NCI-H2227 (cell line): Measurements from ENCODE around the gene SYNE2.

ENCODE experiments used
- DNase-seq: peaks from one replicate; lab custom pipeline; 2025; ENCODE audit not compliant: unreplicated experiment; lab: John Stamatoyannopoulos, UW

SYNE2 gene

DNA sequence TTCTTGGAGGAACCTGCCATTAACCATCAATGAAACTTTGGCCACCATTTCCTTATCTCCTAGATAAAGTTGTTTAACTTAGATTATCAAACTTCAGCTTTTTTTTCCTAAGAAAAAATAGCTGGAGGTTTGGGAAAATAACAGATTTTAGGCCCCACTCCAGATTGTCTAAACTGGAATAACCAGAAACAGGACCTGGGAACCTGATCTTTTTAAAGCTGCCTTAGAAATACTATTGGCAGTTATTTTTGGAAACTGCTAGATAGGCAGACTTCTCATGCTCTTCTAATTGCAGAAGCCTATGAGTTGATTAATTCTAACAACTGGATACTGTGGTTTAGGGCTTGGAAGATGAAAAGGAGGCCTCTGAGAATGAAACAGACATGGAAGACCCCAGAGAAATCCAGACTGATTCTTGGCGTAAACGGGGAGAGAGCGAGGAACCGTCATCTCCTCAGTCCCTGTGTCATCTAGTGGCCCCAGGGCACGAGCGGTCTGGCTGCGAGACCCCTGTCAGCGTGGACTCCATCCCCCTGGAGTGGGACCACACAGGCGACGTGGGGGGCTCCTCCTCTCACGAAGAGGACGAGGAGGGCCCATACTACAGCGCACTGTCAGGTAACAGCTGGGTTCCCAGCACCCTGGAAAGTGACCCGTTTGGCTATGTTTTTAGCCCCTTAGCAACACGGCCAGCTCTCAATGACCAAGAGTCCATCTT lies 361.2 kb downstream of the SYNE2 start:
- DNase-seq, result no peak

DNA sequence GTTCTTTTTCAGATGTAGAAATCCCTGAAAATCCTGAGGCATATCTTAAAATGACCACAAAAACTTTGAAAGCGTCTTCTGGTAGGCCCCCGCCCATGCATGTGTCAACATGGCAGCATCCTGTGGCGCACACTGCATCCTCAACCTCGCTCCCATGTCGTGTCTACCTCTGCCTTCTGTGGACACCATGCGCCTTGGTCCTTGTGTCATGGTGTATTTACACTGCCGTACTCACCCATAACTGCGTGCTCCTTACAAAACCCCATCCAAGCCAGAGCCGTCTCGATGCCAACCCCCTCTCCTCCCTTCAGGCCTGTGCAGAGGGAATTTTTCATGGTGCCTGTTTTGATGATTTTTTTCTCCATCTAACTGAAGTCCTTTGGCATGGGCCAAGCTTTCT lies 362.5 kb downstream of the SYNE2 start:
- DNase-seq, result no peak

DNA sequence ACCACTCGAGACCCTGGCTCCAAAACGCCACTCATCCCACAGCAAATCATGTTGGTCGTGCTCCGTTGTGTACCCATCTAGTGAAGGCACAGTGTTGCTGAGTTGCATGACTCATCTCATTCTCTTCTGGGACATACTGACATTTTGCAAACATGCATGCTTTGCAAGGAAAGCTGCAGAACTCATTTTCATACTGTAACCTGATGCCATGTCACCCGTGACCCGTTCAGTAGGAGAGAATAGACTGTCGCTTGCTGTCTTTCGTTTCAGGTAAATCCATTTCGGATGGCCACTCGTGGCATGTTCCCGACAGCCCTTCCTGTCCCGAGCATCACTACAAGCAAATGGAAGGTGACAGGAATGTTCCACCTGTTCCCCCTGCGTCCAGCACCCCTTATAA lies 363.2 kb downstream of the SYNE2 start:
- no peak for DNase-seq

DNA sequence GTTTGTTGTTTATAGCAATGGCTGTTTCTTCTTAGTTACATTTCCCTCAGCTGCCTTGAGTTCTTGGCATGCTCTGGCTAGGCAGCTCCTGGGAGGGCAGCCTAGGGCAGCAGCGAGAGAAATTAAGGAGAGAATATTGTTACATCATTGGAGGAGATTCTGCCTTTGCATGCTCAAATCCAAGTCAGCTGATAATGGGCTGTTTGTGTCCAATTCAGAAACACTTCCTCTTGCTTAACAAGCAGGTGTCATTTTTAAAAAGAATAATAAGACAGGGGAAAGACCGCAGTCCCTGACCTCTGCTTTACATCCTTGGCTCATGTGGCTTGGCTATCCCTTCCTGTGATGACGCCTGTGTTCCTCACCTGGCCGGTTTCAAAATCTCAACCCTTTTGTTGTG lies 364.5 kb downstream of the SYNE2 start:
- DNase-seq, result no peak

DNA sequence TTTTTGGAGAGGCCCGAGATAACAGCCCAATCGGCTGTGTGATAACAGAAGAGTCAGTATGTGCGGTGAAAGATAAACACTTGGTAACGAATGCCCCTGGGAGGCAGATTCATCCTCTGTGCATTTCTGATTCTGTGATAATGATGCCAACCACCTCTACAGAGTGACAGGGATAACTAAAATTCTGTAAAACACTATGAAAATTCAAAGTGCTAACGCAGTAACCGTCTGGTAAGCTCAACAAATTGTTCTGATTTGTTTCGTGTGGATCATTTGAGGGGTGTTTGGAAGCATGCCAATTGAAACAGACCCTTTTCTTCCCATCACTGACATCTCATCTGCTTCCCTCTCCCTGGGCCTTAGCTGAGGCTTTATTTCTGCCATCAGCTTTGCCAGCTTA lies 365.0 kb downstream of the SYNE2 start:
- no peak for DNase-seq

DNA sequence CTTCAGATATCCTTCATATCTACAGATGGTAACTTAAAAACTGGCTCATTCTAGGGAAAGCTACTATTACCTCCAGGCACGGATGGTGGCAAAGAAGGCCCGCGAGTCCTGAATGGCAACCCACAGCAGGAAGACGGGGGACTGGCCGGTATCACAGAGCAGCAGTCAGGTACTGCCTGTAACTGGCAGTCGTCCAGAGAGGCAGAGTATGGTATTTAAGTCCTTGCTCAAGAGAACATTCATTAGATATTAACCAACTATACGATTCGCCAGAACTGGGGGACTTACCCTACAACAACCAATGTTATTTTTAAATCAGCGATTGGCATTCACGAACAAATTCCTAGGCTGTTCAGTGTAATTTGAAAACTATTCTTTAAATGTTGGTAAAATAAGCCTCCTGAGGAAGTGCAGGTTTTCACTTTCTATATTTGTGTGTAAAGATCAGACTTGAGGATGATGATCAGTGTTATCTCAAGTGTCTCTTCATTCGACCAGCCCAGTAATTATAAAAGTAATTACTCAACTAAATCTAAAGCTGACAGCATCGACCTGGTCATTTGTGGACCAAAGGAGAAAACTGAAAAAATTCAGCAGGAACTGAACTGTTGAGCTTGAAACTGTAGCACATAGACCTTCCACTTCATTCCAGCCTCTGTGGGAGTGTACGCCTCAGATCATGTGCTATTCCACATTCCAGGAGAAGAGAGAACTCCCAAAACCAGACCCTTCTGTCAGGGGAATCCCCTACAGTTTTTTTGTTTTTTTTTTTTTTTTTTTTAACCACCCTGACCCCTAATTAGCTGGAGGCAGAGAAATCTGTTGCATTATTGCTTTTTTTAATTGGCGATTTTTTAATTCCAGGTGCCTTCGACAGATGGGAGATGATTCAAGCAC lies 365.8 kb downstream of the SYNE2 start:
- DNase-seq, result no peak

DNA sequence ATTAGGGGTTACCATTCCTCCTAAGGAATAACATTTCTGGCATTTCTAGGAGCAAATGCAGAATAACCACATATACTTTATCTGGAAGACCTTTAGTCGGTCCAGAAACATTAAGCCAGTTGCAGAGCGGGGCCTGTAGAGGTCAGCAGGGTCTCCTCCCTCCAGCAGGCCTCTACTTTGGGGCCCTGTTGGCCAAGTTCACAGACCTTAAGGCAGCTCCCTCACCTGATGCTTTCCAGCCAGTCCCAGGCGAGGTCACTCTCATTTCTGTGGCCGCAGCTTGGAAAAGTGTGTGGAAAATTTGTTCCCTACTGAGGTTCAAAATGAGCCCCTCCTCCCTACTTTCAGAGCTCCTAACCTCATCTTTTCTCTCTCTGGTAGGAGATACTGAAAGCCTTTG lies 367.3 kb downstream of the SYNE2 start:
- DNase-seq, result no peak

DNA sequence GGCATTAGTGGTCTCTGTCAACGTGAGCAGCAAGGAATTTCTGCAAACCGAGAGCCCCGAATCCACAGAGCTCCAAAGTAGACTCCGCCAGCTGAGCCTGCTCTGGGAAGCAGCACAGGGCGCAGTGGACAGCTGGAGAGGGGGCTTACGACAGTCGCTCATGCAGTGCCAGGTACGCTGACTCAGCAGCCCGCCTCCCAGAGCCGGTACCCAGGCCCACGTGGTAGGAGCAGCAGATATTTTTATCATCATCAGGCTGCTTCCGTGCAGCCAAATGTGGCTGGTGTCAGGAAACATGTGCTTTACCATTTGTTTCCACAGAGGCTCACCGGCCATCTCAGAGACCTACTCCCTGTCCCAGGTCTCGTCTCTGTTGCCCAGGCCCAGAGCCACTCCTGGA lies 367.7 kb downstream of the SYNE2 start:
- peak; percentile 17 for DNase-seq

DNA sequence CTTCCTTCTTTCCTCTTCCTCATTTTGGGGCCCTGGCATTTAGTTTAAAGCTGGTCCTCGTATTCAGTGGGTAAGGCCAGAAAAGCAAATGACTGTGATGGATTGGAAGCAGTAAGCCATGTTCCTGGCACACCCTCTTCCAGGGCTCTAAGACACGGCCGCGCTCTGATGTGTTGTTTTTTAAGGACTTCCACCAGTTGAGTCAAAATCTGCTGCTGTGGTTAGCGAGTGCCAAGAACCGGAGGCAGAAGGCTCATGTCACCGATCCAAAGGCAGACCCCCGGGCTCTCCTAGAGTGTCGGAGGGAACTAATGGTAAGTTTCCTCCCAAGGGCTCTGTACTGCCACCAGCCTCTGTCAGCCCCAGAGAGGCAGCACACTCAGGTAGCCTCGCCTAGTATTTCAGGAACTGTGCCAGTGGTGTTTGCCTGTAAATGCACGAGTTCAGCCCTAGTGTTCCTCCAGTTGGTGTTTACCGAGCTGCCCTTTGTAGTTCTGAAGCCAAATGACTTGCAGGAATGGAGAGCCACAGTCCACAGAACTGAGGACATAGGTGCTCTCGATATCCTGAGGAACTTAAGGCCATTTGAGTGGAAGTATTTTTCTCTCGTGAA lies 368.7 kb downstream of the SYNE2 start:
- DNase-seq, result no peak

DNA sequence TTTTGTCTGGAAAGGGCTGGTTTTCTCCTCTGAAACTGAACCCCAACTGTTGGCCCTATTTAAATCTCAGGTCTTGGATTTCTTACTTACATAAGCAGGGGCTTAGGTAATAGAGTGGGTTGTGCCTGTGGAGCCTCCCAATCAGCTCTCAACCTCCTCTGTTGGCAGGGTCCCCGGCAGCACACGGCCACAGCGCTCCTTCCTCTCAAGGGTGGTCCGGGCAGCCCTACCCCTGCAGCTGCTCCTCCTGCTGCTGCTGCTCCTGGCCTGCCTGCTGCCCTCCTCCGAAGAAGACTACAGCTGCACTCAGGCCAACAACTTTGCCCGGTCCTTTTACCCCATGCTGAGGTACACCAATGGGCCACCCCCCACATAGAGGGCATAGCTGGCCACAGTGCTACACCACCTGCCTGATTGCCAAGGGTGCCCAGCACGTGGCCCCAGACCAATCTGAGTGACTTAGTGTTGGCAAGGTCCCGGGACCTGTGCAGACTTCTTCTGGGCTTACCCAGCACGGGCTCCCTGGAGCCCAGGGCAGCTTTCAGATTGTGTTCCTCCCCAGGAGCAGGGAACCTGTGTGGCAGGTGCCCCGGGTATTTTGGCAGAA lies 372.4 kb downstream of the SYNE2 start:
- DNase-seq, result no peak

DNA sequence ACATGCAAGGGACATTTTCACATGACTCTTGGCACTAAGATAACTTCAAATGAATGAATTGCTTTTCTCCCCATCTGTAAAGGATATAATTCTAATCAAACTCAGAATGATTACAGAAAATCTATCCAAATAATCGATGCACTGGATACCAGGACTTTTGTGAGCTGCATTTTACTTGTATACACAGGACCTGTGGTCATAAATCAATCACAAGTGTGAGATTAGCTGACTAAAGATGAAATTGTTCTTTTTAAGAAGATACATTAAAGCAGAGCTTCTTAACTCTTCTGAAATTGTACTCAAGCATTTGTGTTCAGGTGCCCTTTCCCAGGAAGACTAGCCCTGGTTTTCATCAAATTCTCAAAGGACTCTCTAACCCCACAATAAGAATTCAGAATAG lies 375.1 kb downstream of the SYNE2 start:
- DNase-seq, result no peak

DNA sequence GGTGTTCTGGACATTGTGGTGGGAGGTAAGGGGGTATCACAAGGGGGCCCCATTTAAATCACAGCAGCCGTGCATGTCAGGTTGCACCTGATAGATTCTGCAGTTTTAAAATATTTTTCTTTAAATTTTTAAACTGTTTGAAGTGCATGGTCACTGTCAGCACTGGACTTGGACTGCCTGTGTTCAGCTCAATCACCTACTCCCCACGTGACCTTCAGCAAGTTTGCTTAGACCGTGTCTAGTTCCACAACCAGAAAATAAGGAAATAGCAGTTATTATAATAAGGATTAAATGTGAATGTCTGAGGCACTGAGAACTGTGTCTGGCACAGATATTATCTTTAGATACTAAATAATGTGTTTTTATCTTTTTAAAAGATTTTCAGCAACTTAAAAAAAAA lies 376.7 kb downstream of the SYNE2 start:
- DNase-seq, result no peak

DNA sequence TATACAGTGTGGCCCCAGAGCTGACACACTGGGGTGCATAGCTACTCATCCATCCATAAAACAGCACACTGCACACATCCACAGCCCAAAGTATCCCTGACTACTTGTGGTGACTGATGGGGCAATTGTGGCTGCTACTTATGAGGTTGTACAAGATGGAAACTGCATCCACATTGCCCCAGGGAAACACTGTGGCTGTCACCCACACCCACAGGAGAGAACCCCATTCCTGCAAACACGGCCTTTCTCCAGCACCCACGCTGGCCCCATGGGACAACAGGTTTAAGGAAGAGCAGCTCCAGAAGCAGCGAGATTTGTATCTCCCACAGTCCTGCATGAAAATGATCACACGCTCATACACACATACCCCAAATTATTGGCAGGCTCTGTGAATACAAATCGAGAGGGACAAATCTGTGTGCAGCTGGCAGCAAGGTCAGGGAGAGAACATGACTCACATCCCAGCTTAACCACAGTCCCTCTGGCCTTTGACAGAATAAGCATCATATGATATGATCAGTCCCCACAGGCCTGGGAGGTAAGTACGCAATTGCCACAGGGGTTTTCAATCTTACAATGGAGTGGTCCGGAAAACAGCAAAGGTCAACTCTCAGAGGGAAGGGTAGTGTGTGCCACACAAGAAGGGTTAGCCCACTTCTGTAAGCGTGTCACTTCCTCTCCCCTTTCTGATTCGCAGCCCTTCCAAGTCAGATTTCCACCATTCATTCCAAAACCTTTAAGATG lies 379.5 kb downstream of the SYNE2 start:
- no peak for DNase-seq

DNA sequence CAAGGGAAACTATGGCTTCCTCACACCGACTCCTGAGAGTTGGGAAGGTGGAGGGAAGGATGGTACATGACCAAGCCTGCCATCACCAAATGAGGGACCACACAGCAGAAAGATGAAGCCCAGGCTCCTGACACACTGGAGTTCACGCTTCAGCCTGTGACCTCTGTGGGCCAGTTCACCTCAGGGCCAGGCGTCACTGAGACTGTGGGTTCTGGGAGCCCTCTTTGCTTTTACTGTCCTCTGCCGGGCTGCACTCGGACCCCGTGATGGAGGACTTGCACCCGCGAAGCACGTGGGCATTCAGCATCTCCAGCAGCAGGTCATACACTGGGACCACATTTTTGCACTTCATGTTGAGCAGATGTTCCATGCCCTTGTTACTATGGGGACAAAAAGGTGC lies 380.1 kb downstream of the SYNE2 start:
- DNase-seq, result no peak

DNA sequence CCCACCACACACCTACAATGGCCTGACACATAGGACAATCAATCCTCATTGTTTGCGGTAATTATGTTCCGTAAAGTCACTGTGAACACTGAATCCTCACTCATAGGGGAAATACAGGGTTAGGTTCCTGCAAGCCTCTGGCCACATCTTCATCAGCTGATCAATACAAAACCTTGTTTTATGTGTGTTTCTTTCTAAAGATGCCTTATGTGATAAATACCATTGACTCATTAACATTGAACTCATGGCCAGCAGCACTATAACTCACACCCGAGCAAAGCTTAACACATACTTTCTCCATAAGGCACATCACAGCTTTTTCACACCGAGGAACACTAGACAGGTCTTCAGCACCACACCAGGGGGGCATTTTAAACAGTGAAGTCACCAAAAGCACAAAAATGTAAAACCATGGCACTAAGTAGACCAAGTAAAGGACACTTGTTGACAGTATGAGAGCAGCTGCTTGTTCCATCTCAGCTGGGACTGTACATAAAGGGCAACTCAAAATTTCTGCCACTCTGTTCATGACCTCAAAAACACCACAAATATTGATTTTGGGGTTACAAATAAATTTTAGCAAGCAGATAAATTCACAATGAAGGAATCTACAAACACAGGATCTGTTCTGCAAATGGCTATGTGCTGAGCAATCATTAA lies 380.9 kb downstream of the SYNE2 start:
- DNase-seq, result no peak

DNA sequence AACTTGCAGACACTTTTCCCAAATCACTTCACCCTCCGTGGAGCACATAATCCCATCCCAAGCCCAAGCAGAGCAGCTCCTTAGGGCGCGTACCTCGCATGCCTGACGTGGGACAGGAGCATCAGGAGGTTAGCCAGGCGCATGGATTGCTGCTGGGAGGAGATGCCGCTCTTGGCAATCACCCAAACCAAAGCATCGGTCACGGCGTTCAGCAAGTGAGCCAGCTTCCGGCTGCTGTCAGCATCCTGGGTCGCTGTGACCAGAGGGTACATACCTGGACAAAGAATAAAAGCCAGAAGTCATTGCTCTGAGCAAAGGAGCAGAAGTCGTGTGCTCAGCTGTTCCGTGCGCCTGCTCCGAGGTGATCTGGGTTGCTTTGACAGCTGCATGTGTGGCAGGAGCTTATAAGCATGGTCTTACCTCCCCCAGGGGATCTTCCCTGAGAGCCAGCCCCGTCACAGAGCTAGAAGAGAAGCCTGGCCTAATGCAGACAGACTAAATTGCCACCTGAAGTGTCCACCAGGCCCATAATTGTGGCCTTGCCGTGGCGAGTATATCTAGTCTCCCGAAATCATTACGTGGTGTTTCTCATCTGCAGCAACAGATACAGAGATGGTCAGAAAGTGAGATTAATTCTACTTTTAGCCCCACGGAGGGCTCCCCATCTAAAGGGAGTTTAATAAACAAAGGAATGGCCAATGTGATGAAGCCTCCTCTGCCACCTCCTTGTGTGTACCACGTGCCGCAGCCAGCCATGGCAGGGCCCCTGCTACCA lies 382.3 kb downstream of the SYNE2 start:
- DNase-seq, result peak; percentile 62

DNA sequence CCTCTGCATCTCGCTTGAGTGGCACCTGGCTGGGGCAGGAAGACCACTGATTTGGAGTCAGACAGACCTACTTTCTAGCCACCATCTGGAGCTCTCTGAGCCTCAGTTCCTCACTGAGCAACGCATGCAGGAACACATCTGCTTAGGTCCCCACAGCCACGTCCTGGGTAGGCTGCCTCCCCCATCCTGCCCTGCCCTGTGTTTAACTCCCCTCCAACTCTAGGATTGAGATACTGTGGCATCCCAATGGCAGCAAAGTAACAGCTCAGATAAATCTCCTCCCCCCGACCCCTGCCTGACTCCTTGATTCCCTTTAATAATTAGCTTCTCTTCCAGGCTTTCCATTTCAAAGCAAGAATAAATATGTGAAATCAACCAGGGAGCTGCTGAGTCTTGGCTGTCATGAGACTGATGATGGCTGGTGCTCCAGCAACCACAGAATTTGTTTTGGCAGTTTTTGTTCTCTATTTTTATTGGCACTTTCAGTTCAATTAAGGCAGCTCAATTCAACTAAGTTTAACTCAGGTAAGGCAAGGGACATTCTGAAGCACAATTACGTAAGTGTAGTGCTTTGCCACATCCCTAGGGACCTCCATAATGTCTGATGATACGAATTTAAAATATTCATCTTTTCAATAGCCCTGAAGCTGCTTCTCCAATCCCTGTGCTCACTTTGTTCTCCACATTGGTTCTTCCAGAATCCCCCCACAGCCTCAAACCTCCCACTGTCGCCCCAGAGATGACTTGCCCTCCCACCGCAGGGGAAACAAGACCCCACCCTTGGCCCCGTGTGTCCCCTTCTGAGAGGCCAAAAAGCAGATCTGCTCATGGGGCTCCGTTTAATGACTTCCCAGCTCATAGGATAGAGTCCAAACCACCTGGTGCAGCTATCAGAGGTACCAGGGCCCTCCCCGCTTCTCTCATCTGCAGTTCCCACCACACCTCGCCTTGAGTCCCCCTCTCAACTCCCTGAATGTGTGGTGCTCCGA lies 383.1 kb downstream of the SYNE2 start:
- DNase-seq, result no peak

DNA sequence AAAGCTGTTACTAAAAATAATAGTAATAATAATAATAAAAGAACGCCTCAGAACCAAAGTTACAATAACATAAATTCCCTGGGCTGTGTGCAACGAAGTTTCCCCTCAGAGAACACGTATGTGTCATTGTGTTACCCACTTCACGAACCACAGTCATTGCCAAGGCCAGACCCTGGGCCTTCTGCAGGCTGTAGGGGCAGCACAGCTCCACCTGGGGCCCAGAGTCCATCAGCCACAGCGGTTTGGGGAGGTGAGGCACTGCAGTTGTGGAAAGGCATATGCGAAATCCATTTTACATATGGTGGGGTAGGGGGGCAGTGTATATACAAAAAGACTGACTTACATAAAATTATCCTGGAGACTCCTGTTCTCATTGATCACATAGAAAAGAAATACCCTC lies 385.2 kb downstream of the SYNE2 start:
- no peak for DNase-seq
